CD4-positive, alpha-beta T cell treated with Interleukin-21 for 1 hour (primary cell): ENCODE results near the gene C2orf66.

Experiments used
- DNase-seq: peaks from one replicate; pipeline ENCODE4 v3.0.0-alpha.2; 2020

The C2orf66 gene

GRCh38 chr2:196809260-196809659, at the start of gene C2orf66:
Gene C2orf66, minus strand, starts transcription at chr2:196809355. Its CDS starts 19 bp downstream, at chr2:196809336.
- DNase-seq, result no peak

GRCh38 chr2:196854629-196855028, 45.5 kb upstream of the C2orf66 start:
- DNase-seq, result no peak

GRCh38 chr2:196853301-196854087, 44.3 kb upstream of the C2orf66 start:
- DNase-seq, result no peak

- no peak for DNase-seq
Observed at GRCh38 chr2:196851088-196851487, 41.9 kb upstream of the C2orf66 start.

- no peak for DNase-seq
Observed at GRCh38 chr2:196849895-196850294, 40.7 kb upstream of the C2orf66 start.

- no peak for DNase-seq
Observed at GRCh38 chr2:196846295-196846694, 37.1 kb upstream of the C2orf66 start.

GRCh38 chr2:196845371-196845770, 36.2 kb upstream of the C2orf66 start:
- no peak for DNase-seq

GRCh38 chr2:196840171-196840570, 31.0 kb upstream of the C2orf66 start:
- DNase-seq, result no peak

GRCh38 chr2:196839574-196839973, 30.4 kb upstream of the C2orf66 start:
- DNase-seq, result no peak

GRCh38 chr2:196836440-196836839, 27.3 kb upstream of the C2orf66 start:
- DNase-seq, result no peak

- DNase-seq, result no peak
Observed at GRCh38 chr2:196830701-196831100, 21.5 kb upstream of the C2orf66 start.

- no peak for DNase-seq
Observed at GRCh38 chr2:196827356-196827755, 18.2 kb upstream of the C2orf66 start.

- no peak for DNase-seq
Observed at GRCh38 chr2:196823750-196824522, 14.8 kb upstream of the C2orf66 start.

GRCh38 chr2:196821195-196821594, 12.0 kb upstream of the C2orf66 start:
- no peak for DNase-seq

- no peak for DNase-seq
Observed at GRCh38 chr2:196808083-196808665, 981 bp downstream of the C2orf66 start.

GRCh38 chr2:196804381-196804780, 4.8 kb downstream of the C2orf66 start:
- DNase-seq, result no peak

- DNase-seq, result no peak
Observed at GRCh38 chr2:196802401-196802800, 6.8 kb downstream of the C2orf66 start.

GRCh38 chr2:196801674-196802261, 7.4 kb downstream of the C2orf66 start:
- no peak for DNase-seq

- no peak for DNase-seq
Observed at GRCh38 chr2:196798980-196799379, 10.2 kb downstream of the C2orf66 start.

GRCh38 chr2:196792865-196793264, 16.3 kb downstream of the C2orf66 start:
- DNase-seq, result no peak

- DNase-seq, result no peak
Observed at GRCh38 chr2:196783431-196784094, 25.6 kb downstream of the C2orf66 start.

- no peak for DNase-seq
Observed at GRCh38 chr2:196767101-196767500, 42.1 kb downstream of the C2orf66 start.

- DNase-seq, result no peak
Observed at GRCh38 chr2:196759378-196759706, 49.8 kb downstream of the C2orf66 start.
